ENCODE measurements around the gene ZNRF2. TPM values are rescaled to one million over a fixed set of nuclear protein-coding genes. Genes with fewer than 3 reads are reported as not detected.
A peak's percentile ranks its signal among the peaks of the same experiment; 100 is the strongest.

ZNRF2 gene
- polyA plus RNA-seq = 4.0 to 7.0 TPM (median 6.0 TPM) in 3 replicates
- polyA plus RNA-seq (2011; ENCODE audit: low read depth) = 1.9 TPM
- polyA plus RNA-seq (2011; cell fraction: cytosol; rRNA removed) = 3.2 and 6.6 TPM in 2 replicates
- 3.8 and 4.2 TPM in 2 replicates for polyA plus RNA-seq (2011; cell fraction: nucleus; rRNA removed)
- 4.7 TPM in 2 replicates for polyA plus RNA-seq (2012; ENCODE audit: low replicate concordance)
- polyA minus RNA-seq = 0.43 to 6.5 TPM (median 3.9 TPM) in 3 replicates
- polyA minus RNA-seq (2011; cell fraction: cytosol; rRNA and poly(A)+ RNA removed) = 12.1 TPM
- polyA minus RNA-seq (2011; cell fraction: nucleus; rRNA and poly(A)+ RNA removed) = 9.5 and 11.9 TPM in 2 replicates

GRCh38 chr7:30284298-30285066, at the start of gene ZNRF2:
Gene ZNRF2, plus strand, starts transcription at chr7:30284597. Its CDS starts 761 bp downstream, at chr7:30285358.
- Histone ChIP-seq H2AFZ (ENCODE audit: control insufficient read depth, low read length) (peak within 1 kb of the TSS; percentile 61), H3K9me1 (ENCODE audit: control insufficient read depth, extremely low read depth, insufficient read depth, low read length) (no peaks in the 10 kb centered on the region), H3K9me3 (ENCODE audit: control insufficient read depth, low read depth, low read length) (no peaks in the 10 kb centered on the region), H3K27me3 (ENCODE audit: control insufficient read depth, extremely low read depth, insufficient read depth, low read length) (no peaks in the 10 kb centered on the region), H3K4me3 (ENCODE audit: control insufficient read depth in 2 of 3, extremely low read depth in 1 of 3, insufficient read depth in 2 of 3, low read depth in 1 of 3, low read length in 3 of 3) (peak within 1 kb of the TSS; percentile 62 to 72 (median 65)), H3K9ac (ENCODE audit: control insufficient read depth, extremely low read depth, insufficient read depth, low read length) (peak within 1 kb of the TSS; percentile 94), H4K20me1 (ENCODE audit: control insufficient read depth, extremely low read depth, insufficient read depth, low read length) (no peaks in the 10 kb centered on the region), H3K4me1 (ENCODE audit: control insufficient read depth, extremely low read depth, insufficient read depth, low read length) (peaks cover 14% of the 10 kb centered on the region), H3K36me3 (ENCODE audit: control insufficient read depth in 2 of 2, extremely low read depth in 1 of 2, insufficient read depth in 2 of 2, low read length in 2 of 2) (no peaks in the 10 kb centered on the region), H3K4me2 (ENCODE audit: control insufficient read depth, extremely low read depth, insufficient read depth, low read depth, low read length) (peak within 1 kb of the TSS; percentile 86), H3K79me2 (ENCODE audit: control insufficient read depth, insufficient read depth, low read length) (peaks cover 29% of the 10 kb centered on the region), H3K27ac (ENCODE audit: control insufficient read depth, insufficient read depth, low read length) (peak within 1 kb of the TSS; percentile 90)
- DNase-seq (ENCODE audit: low read depth, low spot score) (peak; percentile 92), FAIRE-seq (no peak)
- no peak for TF ChIP-seq EZH2 (IDR thresholded peaks at IDR 0.05; ENCODE audit: low read length)
- TF ChIP-seq, protein P1, sequence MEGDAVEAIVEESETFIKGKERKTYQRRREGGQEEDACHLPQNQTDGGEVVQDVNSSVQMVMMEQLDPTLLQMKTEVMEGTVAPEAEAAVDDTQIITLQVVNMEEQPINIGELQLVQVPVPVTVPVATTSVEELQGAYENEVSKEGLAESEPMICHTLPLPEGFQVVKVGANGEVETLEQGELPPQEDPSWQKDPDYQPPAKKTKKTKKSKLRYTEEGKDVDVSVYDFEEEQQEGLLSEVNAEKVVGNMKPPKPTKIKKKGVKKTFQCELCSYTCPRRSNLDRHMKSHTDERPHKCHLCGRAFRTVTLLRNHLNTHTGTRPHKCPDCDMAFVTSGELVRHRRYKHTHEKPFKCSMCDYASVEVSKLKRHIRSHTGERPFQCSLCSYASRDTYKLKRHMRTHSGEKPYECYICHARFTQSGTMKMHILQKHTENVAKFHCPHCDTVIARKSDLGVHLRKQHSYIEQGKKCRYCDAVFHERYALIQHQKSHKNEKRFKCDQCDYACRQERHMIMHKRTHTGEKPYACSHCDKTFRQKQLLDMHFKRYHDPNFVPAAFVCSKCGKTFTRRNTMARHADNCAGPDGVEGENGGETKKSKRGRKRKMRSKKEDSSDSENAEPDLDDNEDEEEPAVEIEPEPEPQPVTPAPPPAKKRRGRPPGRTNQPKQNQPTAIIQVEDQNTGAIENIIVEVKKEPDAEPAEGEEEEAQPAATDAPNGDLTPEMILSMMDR (optimal IDR thresholded peaks at IDR 0.05 in 1 of 3, IDR thresholded peaks at IDR 0.05 in 1 of 3, conservative IDR thresholded peaks at IDR 0.05 in 1 of 3; ENCODE audit: extremely low read depth in 1 of 3, insufficient read depth in 2 of 3, low read length in 3 of 3) = peak; percentile 33 to 57 (median 52)
- dilution Hi-C loops (cut with MboI; ENCODE audit: extremely low pct_ligation_motif_present, low sequenced_read_pairs) = no loop called here

DNA sequence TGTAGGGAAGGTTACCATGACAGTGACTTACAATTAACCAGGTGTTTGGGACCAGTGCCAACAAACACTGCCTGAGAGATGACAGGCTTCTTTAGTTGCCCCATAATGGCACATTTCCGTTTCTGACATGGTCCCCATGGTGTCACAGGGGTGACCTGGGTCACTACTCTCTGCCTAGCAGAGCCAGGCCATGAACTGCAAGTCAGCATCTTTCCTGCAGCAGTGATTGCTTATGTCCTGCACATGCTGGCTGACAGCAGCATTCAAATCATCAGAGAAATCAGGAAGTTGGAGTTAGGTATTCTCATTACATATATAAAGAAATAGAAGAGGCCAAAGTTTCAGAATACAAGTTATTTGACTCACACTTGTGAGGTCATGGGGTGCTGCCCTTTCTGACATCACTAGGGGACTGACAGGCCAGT, 47.1 kb upstream of the ZNRF2 start:
- no peak overlapping the region for H3K27ac ChIP-seq (ENCODE audit: control insufficient read depth, insufficient read depth, low read length)
- H3K79me2 ChIP-seq (ENCODE audit: control insufficient read depth, insufficient read depth, low read length) = no peaks in the 10 kb centered on the region
- no peaks in the 10 kb centered on the region for H3K27me3 ChIP-seq (ENCODE audit: control insufficient read depth, extremely low read depth, insufficient read depth, low read length)
- H4K20me1 ChIP-seq (ENCODE audit: control insufficient read depth, extremely low read depth, insufficient read depth, low read length) = no peaks in the 10 kb centered on the region
- H2AFZ ChIP-seq (ENCODE audit: control insufficient read depth, low read length) = no peak overlapping the region
- H3K9ac ChIP-seq (ENCODE audit: control insufficient read depth, extremely low read depth, insufficient read depth, low read length) = no peak overlapping the region
- TF ChIP-seq, protein P1 (optimal IDR thresholded peaks at IDR 0.05 in 1 of 3, IDR thresholded peaks at IDR 0.05 in 1 of 3, conservative IDR thresholded peaks at IDR 0.05 in 1 of 3; ENCODE audit: extremely low read depth in 1 of 3, insufficient read depth in 2 of 3, low read length in 3 of 3) = no peak
- FAIRE-seq = no peak
- H3K4me2 ChIP-seq (ENCODE audit: control insufficient read depth, extremely low read depth, insufficient read depth, low read depth, low read length) = no peak overlapping the region
- no peak overlapping the region for H3K4me3 ChIP-seq (ENCODE audit: control insufficient read depth in 2 of 3, extremely low read depth in 1 of 3, insufficient read depth in 2 of 3, low read depth in 1 of 3, low read length in 3 of 3)
- peaks cover 26% of the 10 kb centered on the region for H3K4me1 ChIP-seq (ENCODE audit: control insufficient read depth, extremely low read depth, insufficient read depth, low read length)
- dilution Hi-C loops (cut with MboI; ENCODE audit: extremely low pct_ligation_motif_present, low sequenced_read_pairs) = no loop called here
- DNase-seq (ENCODE audit: low read depth, low spot score) = no peak
- H3K9me1 ChIP-seq (ENCODE audit: control insufficient read depth, extremely low read depth, insufficient read depth, low read length) = no peaks in the 10 kb centered on the region
- H3K9me3 ChIP-seq (ENCODE audit: control insufficient read depth, low read depth, low read length) = no peaks in the 10 kb centered on the region
- no peaks in the 10 kb centered on the region for H3K36me3 ChIP-seq (ENCODE audit: control insufficient read depth in 2 of 2, extremely low read depth in 1 of 2, insufficient read depth in 2 of 2, low read length in 2 of 2)
